Erythroblast (primary cell): Measurements from ENCODE around the gene ST6GAL2.

Source experiments
- GATA1 ChIP-seq: IDR thresholded peaks from 2 replicates; pipeline ENCODE4 v1.6.1; 2011; ENCODE audit warnings: low read depth, mild to moderate bottlenecking, control low read depth, low read length, moderate library complexity
- POLR2A ChIP-seq: IDR thresholded peaks from 2 replicates; pipeline ENCODE4 v1.6.1; 2011; ENCODE audit warnings: mild to moderate bottlenecking, low read length

DNA sequence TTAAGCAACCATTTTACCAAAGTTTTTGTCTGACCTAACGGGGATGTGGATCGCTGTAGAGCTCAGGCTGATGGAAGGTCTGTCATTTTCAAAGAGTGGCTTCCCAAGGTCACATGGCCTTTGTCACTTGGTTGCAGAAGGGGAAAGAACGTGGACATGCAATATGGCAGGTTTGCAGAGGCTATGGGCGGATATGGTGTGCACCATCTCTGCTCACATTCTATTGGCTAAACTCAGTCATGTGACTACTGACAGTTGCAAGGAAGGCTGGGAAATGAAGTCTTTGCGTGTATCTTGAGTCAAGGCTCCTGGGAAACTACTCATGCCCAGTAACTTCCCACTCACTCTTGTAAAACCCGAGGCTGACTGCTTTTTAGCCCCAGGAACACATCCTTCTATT lies 96.8 kb downstream of the ST6GAL2 start:
- no peak for TF ChIP-seq POLR2A
- TF ChIP-seq GATA1, result no peak
